Retinal pigment epithelial cell (primary cell): ENCODE measurements around the gene SLC12A7.

Experiments used
- DNase-seq: peaks from one replicate; pipeline ENCODE4 v3.0.0-alpha.2; 2010; ENCODE audit warnings: low read depth
- H3K4me3 ChIP-seq: 2 replicates; pipeline ENCODE4 v1.5.1; 2011; ENCODE audit warnings: mild to moderate bottlenecking, low read length, control low read depth, moderate library complexity
- TF ChIP-seq, protein P1 (sequence below): conservative IDR thresholded peaks from 2 replicates; pipeline ENCODE4 v1.5.1; 2011; ENCODE audit warnings: low read depth, low read length, control low read depth, inconsistent platforms

SLC12A7 gene

DNA sequence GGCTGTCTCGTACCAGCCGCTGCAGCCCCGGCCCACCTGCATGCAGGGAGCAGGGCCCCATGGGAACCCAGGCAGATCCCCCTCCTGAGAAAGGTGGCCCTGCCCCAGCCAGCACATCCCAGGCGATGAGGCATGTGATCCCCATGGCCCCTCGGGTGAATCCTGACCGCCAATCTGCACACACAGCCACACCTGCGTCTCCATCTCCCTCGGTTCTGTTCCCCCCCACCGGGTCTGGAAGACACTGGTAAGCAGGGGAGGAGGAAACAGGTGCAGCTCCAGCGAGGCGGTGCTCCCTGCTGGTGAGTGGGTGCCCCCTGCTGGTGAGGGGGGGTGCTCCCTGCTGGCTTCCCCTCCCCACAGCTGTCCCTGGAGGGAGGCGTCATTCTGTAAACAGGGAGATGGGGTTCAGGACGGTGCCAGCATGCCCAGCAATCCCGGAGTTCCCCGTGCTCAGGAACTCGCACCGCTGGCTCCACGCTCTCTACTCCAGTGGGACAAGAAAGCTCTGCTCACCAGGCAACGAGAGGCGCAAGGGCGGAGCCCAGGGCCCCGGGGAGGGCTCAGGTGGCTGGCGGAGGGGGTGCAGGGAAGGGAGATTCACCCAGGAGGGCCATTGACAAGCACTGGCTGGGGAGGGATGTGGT is 28.4 kb upstream of the SLC12A7 start:
- no peak overlapping the region for H3K4me3 ChIP-seq
- TF ChIP-seq, protein P1, sequence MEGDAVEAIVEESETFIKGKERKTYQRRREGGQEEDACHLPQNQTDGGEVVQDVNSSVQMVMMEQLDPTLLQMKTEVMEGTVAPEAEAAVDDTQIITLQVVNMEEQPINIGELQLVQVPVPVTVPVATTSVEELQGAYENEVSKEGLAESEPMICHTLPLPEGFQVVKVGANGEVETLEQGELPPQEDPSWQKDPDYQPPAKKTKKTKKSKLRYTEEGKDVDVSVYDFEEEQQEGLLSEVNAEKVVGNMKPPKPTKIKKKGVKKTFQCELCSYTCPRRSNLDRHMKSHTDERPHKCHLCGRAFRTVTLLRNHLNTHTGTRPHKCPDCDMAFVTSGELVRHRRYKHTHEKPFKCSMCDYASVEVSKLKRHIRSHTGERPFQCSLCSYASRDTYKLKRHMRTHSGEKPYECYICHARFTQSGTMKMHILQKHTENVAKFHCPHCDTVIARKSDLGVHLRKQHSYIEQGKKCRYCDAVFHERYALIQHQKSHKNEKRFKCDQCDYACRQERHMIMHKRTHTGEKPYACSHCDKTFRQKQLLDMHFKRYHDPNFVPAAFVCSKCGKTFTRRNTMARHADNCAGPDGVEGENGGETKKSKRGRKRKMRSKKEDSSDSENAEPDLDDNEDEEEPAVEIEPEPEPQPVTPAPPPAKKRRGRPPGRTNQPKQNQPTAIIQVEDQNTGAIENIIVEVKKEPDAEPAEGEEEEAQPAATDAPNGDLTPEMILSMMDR = peak; percentile 87
- DNase-seq = no peak

DNA sequence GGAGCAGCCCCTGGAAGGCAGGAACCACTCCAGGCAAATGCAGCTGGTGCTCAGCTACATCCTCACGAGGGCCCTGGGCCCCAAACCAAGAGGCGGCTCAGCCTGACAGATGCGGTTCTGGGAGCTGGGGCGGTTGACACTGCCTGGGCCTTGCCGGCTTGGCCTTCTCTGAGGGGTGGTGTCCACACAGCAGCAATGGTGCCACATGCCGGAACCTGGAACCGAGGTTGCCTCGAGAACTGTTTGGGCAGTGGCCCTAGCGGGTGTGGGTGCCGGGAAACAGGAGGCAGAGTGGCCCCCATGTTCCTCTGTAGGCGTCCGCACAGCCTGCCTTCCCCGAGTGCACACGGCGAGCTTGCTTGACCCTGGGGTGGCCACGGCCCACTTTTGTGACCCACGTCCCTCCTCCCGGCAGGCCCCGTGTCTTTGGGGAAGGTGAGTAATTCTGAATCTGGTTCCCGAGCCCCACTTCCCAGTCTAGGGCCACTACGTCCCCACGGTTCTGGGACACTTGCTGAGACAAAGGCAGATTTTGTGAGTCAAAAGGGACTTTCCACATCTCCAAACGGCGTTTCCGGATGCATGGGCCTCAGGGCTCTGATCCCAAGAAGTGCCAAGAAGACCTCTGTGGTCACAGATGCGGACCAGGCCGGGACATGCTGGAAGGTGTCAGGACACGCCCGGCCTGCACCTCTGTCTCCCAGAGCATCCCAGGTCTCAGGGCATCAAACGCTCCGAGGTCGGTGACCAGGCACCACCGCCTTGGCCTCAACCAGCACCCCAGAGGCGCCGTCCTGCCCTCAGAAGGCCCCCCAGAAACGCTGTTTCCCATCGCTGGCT is 27.7 kb upstream of the SLC12A7 start:
- no peak overlapping the region for H3K4me3 ChIP-seq
- TF ChIP-seq, protein P1 = no peak

DNA sequence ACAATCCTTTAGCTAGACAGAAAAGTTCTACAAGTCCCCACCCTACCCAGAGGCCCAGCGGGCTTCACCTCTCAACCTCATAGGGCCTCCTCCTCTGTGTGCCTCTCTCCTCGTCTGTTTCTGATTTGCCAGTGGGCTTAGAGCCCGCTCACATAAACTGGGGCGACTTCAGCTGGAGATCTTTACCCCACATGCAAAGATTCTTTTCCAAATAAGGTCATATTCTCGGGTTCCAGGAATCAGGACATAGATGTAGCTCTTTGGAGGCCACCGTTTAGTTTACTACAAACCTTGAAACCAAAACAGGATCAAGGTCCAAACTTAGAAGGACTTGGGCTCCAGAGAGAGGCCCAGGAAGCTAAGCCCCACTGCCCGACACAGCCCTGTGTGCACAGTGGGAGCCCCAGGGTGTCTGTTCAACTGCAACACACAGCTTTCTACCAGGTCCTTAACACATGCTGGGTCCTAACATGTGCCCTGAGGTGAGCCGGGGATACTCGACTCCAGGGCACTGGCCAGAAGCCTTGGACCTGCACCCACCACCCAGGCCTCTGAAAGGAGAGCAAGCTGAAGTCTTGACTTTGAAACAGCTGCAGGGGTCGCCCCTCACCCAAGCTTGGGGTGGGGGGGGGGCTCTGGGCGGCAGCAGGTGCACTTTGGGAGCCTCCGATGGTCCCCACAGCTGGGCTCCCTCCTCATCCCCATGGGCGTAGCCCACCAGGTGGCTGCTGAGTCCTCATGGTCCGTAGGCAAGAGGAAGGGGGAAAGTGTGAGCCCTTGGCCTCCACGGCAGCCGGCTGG is 26.8 kb upstream of the SLC12A7 start:
- no peak overlapping the region for H3K4me3 ChIP-seq
- TF ChIP-seq, protein P1 = no peak
- no peak for DNase-seq

More for the DNA sequence above, 27.7 kb upstream of the SLC12A7 start:
- no peak for DNase-seq

DNA sequence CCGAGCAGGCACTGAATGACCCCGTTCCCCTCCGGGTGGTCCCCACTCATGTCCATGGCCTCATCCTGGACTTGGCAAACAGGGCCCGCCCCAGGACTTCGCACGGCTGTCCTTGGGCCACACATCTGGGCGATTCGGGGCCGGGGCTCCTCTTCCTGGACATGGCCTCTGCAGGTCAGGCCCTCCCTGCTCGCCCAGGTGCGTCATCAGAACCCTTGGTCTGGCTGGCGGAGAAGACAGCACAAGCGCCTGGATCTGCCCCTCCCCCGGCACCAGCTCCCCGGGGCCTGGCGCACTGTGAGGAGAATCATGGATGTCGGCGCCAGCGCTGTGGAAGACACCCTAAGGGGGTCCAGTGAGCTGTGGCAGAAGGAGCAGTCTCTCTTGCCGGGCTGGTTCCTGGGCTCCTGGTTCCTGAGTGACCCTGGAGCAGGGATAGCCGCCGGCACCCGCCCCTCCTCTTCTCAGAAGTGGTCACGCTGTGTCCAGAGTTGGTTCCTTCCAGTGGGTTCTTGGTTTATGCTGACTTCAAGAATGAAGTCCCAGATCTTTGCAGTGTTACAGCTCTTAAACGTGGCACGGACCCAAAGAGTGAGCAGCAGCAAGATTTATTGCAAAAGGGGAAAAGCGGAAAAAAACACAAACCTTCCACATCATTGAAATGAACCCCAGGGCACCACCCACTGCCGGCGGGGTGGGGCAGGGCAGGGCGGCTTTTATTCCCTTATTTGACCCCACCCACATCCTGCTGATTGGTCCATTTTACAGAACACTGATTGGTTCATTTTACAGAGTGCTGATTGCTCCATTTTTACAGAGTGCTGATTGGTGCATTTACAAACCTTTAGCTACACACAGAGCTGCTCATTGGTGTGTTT is 25.9 kb upstream of the SLC12A7 start:
- H3K4me3 ChIP-seq = no peak overlapping the region
- TF ChIP-seq, protein P1 = no peak
- no peak for DNase-seq

DNA sequence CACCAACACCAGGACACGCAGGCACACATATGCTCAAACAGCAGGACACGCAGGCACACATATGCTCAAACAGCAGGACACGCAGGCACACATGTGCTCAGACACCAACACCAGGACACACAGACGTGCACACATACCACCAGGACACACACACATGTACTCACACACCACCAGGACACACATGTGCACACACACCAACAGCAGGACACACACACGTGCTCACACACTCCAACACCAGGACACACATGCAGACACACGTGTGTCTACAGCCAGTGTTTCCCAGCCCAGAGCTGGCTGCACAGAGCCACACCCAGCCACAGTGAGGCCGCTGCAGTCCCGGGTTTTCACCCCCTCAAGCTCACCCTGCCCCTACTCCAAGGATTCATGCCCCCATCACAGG is 25.0 kb upstream of the SLC12A7 start:
- TF ChIP-seq, protein P1 = no peak
- H3K4me3 ChIP-seq = no peak overlapping the region
- no peak for DNase-seq
